HFF-Myc (cell line): ENCODE results near the gene SLC27A1.

Experiments used
- DNase-seq: peaks from one replicate; pipeline ENCODE4 v3.0.0-alpha.2; 2011; ENCODE audit warnings: low read depth; ENCODE audit errors: extremely low read depth
- H3K4me3 ChIP-seq: replicated peaks from 2 replicates; pipeline ENCODE4 v1.5.1; 2011; ENCODE audit warnings: low read depth, mild to moderate bottlenecking, control low read depth, low read length
- TF ChIP-seq, protein P1 (sequence below): IDR thresholded peaks from 2 replicates; pipeline ENCODE4 v1.5.1; 2012; ENCODE audit warnings: mild to moderate bottlenecking, low read depth, low read length, control low read depth; ENCODE audit errors: missing control alignments

The SLC27A1 gene

DNA sequence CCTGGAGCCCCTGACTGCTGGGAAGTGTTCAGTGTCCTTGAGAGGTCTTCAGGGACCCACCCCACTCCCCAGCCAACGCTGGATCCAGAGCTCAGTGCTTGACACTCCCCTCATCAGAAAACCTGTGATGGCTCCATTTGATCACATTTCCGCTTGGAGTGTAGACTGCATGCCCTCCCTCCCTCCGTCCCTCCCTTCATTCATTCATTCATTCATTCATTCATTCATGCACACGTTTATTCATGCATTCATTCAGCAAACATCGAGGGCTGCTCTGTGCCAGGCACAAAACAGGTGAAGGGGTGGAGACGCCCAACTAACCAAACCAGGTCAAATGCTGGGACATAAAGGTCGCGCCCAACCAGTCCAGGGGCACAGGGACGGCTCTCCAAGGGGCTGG, 54.8 kb downstream of the SLC27A1 start:
- no peak for DNase-seq
- TF ChIP-seq, protein P1, sequence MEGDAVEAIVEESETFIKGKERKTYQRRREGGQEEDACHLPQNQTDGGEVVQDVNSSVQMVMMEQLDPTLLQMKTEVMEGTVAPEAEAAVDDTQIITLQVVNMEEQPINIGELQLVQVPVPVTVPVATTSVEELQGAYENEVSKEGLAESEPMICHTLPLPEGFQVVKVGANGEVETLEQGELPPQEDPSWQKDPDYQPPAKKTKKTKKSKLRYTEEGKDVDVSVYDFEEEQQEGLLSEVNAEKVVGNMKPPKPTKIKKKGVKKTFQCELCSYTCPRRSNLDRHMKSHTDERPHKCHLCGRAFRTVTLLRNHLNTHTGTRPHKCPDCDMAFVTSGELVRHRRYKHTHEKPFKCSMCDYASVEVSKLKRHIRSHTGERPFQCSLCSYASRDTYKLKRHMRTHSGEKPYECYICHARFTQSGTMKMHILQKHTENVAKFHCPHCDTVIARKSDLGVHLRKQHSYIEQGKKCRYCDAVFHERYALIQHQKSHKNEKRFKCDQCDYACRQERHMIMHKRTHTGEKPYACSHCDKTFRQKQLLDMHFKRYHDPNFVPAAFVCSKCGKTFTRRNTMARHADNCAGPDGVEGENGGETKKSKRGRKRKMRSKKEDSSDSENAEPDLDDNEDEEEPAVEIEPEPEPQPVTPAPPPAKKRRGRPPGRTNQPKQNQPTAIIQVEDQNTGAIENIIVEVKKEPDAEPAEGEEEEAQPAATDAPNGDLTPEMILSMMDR, result no peak
- no peak overlapping the region for H3K4me3 ChIP-seq

DNA sequence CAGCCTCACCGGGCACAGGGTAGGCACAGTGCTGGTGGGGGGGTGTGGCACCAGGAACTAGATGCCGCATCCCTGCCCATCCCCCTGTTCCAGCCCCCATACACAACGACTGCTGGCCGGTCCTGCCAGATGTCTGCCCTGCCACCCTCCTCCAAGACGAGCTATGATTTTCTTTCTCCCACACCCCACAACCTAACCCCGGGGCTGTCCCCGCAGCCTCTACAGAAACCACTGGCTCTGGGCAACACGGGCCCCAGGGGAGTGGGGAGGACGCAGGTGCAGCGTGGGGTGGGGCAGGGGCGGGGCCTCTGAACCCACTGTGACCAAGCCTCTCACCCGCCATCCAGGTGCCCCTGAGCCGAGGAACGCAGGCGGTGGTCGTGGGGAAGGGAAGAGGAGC, 56.6 kb downstream of the SLC27A1 start:
- TF ChIP-seq, protein P1, result no peak
- DNase-seq, result no peak
- no peak overlapping the region for H3K4me3 ChIP-seq

DNA sequence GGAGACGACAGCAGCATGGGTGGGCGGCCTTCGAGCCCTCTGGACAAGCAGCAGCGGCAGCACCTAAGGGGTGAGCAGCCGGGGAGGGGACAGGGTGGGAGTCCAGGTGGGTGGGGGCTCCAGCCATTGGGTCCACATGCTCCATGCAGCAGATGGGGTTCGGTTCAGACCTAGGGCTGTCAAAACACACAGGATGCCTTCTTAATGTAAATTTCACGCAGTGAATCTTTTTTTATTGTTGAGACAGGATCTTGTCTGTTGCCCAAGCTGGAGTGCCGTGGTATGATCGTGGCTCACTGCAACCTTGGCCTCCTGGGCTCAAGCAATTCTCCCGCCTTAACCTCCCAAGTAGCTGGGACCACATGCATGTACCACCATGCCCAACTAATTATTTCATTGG, 57.0 kb downstream of the SLC27A1 start:
- no peak for DNase-seq
- no peak overlapping the region for H3K4me3 ChIP-seq
- TF ChIP-seq, protein P1, result no peak

DNA sequence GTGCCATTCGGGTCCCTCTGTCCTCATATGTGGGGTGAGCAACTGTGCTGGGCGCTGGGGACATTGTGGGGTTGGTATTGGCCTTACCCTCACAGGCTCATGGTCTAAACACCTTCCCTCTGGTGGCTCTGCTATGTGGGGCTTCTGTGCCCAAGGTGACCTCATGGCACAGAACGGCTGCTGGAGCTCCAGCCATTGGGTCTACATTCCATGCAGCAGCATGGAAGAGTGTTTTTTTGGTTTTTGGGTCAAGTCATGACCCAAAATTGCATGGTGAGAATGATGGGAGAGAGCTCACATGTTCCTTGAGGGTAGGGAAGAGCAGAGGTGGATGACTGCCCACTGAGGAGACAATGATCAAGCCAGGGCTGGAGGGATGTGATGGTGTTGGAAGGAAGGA, 58.3 kb downstream of the SLC27A1 start:
- DNase-seq, result no peak
- TF ChIP-seq, protein P1, result no peak

DNA sequence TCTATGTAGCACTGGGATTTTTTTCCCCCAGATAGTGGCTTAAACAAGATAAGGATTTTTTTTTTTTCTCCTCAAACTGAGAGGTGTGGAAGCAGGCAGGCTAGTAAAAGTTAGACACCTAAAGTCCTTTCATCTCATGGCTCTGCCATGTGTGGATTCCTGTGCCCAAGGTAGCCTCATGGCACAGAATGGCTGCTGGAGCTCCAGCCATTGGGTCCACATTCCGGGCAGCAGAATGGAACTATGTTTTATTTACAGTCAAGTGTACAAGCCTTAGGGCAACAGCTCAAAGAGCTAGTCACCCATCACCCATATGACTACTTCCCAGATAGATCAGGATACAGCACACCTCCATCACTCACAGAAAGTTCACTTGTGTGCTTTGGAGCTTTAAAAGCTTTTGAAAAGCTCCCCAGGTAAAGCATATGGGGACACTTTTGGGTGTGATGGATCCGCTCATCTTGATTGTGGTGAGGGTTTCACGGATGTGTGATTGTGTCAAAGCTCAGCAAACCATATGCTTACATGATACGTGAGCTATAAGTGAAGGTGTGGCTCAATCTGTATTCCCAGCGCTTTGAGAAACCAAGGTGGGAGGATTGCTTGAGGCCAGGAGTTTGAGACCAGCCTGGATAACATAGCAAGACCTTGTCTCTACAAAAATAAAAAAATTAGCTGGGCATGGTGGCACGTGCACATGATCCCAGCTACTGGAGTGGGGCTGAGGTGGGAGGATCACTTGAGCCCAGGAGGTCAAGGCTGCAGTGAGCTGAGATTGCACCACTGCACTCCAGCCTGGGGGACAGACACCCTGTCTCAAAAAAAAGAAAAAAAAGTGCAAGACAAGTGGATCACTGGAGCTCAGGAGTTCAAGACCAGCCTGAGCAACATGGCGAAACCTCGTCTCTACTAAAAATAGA, 59.2 kb downstream of the SLC27A1 start:
- H3K4me3 ChIP-seq, result no peak overlapping the region

More for the DNA sequence above, 58.3 kb downstream of the SLC27A1 start:
- no peak overlapping the region for H3K4me3 ChIP-seq

DNA sequence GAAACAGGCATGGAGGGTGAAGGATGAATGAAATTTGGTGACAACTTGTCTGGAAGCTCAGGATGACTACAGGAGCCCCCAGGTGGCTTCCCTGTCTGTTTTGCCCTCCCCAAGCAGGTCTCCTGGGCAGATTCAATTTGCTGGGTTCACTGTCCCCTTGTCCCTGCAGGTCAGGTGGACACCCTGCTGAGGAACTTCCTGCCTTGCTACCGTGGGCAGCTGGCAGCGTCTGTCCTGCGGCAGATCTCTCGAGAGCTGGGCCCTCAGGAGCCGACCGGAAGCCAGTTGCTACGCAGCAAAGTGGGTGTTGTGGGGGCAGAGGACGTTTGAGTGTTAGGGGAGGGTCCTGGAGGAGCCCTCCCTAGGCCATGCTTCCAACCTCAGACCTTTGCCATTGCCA, 60.3 kb downstream of the SLC27A1 start:
- no peak for DNase-seq
- no peak overlapping the region for H3K4me3 ChIP-seq
- TF ChIP-seq, protein P1, result no peak

More for the DNA sequence above, 59.2 kb downstream of the SLC27A1 start:
- TF ChIP-seq, protein P1, result no peak
- DNase-seq, result no peak
